ENCODE measurements around the gene GLA.

- TF ChIP-seq CTCF (IDR thresholded peaks at IDR 0.05) (peak; percentile 82), POLR2AphosphoS5 (IDR thresholded peaks at IDR 0.05; ENCODE audit: low read depth, low read length) (peak; percentile 55; the same call in 1 of the 2 replicates)
Measured at GRCh38 chrX:101415180-101416145, 7.7 kb upstream of the GLA start.

Data from Panc1 (cell line).